ENCODE measurements around the gene FLCN.

The FLCN gene

DNA sequence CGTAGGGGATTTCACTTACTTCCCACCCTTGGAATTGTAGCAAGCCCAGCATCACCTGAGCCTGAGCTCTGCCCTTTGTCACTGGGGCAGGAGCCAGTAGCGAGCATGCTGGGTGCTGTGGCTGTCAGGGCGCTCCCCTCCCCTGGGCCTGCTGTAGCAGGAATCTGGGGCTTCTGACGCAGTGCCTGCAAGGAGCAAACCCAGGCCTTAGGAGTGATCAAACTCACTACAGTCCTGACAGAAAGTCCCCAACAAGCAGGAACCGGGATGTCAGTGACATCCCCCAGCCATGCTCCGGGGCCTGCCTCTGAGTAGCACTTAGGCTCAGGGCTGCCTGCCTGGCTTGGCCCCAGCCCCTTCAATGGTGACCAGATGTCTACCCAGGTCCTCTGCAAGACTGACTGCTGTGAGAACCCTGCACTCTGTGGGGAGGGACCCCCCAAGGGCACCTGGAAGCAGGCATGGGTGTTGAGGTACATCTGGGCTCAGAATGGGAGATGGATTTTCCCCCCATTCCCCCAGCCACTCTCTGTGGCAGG, 54.3 kb downstream of the FLCN start:
- no peak for DNase-seq

GRCh38 chr17:17181666-17182597, 55.0 kb downstream of the FLCN start:
- no peak for DNase-seq

DNA sequence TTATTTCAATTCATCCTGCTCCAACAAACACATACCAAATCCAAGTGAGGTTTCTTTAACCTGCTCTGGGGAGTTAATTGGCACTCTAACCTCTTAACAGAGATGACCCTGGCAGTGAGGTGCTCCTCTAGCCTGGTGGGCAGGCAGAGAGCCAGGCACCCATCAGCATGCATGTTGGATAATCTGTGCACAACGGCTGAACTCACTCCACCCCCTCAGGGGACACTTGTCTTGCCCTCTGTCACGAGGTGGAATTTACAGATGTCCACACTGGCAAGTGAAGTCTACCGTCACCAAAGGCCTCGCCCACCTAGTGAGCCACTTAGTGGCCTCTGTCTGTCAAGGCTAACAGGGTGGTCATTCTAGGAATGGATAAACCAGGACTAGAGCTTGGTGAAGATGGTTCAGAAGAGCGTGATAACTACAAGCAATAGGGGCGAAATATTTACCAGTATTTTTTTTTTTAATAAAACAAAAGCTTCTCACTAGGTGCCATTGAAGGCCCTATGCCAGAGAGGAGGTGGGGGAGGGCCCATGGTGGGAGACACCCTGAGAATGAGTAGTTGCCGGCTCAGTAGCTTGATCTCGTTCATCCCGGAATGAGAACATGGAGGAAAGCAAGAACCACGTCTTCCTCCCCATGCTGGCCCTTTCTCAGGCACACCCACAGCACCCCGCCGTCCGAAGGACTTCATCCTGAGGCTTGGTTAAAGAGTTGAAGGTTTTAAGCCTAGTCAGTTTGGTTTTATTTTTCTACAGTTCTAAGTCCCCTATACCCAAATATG, 56.0 kb downstream of the FLCN start:
- DNase-seq: no peak

- no peak for DNase-seq
Measured at GRCh38 chr17:17180141-17180603, 56.8 kb downstream of the FLCN start.

DNA sequence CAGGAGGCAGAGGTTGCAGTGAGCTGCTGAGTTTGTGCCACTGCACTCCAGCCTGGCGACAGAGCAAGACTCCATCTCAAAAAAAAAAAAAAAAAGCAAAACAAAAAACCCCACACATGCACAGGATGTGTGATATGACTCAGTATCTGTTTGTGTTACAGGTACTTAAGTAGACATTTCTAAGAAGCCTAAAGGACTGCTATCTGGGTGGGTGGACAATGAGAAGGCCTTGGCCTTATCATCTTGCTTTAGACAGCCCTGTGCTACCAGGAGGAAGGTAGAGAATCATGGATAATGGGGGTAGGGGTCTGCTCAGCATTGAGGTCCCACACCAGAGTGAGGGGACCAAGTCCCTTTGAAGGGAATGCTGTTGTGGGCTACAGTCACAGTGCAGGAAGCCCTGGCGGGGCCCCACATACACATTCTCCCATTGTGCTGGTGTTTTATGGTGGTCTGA, 57.6 kb downstream of the FLCN start:
- DNase-seq: no peak

GRCh38 chr17:17177176-17177575, 59.8 kb downstream of the FLCN start:
- DNase-seq: no peak

GRCh38 chr17:17176341-17176740, 60.6 kb downstream of the FLCN start:
- no peak for DNase-seq

DNA sequence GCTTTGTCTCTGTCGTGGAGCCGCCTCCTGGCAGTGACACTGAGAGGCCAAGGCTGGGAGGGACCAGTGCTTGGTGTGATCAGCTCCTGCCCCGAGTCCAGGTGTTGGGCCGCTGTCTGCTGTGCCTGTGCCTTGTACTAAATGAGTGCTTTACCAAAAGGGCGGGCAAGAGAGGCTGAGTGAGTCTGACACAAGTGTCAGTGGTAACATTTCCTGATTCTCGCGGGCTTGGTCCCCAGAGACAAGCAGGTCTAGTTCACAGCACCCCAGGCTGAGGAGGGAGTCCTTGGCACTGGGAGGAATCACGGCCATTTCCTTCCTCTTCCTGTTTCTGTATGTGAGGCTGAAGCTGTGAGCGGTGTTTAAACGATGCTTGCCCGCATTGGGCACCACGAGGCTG, 61.1 kb downstream of the FLCN start:
- DNase-seq: no peak

DNA sequence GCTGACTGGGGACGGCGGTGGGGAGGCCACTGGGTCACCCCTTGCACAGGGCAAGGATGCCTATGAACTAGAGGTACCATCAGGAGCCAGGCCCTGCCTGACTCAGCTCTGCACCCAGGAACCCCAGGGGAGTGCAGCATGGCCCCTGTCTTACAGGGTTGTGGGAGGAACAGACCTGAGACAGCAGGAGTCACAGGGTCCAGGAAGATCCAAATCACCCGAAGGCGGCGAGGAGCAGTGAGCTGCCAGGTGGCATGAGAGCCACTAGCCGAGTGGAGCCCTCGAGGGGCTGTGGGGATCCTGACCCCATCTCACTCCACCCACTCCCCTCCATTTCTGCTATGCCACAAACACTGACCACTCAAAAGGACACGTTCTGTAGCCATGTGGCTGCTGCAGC, 61.6 kb downstream of the FLCN start:
- DNase-seq: no peak

- DNase-seq: no peak
Measured at GRCh38 chr17:17173921-17174320, 63.0 kb downstream of the FLCN start.

DNA sequence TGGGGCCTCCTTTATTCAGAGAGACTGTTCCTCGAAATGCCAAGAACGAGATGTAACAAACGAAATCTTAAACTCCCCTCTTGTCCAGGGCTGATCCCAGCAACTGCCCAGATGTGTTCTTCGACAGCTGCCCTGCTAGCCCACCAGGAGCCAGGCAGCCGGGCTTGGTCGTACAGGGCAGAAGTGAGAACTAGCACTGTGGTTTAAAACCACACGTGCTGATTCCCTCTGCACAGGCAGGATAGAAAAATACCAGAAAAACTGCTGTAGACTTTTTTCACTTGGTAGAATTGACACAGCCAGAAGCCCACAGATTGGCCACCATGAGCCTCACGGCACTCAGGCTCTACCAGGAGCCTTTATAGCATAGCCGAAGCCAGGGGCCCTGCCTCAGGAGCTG, 64.0 kb downstream of the FLCN start:
- no peak for DNase-seq

DNA sequence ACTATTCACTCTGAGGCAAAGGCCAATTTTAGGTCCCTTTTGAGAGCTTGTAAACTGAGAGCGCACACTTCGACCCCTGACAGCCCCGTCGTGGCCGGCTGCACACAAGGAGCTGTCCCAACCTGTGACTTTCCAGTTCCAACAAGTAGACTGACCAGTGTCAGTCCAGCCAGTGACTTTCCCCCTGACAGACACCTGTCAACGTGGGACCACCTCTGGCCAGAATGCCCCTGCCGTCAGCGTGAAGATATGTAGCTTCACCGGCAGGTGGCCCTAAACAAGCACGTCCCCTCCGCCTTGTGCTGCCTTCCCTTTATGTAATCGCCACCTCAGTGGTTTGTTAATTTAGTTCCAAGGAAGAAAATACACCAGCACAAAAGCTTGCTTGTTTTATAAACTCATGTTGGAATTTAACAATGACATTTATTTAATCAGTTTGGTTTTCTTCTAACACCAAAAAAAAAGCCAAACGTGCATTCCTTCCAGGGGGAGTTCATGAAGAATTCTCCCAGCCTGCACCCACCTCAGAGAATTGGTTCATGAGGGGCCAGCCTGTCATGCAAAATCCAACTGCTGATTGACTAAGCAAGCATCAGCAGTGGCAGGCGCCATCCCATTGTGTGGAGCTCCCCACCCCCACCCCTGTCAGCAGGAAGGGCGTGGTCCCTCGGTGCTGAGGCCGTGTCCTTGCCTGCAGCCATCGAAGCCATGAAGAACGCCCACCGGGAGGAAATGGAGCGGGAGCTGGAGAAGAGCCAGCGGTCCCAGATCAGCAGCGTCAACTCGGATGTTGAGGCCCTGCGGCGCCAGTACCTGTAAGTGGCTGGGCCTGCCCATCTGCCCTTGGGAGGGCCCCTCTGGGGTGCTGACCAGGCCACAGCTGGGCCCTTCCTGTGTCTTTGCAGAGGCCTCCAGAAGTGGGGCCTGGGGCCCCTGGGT, 64.7 kb downstream of the FLCN start:
- peak; percentile 39 for DNase-seq

DNA sequence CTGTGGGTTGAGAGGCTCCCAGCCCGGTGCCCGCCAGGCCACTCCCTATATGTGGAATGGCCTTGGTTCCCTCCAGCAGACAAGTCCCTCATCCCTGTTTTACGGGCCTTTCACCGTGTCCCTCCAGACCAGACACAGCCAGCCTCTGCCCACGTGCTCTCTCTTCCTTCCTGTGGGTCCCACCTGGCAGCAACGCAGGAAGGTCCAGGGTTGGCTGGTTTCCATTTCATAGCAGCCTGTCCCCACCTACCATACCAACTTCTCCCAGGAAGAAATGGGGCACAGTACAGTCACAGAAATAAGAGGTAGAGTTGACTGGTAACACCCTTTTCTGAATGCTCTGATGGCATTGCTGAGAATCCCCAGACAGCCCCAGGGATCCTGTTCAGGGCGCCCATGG, 65.8 kb downstream of the FLCN start:
- DNase-seq: no peak

GRCh38 chr17:17170346-17170985, 66.5 kb downstream of the FLCN start:
- DNase-seq: no peak

DNA sequence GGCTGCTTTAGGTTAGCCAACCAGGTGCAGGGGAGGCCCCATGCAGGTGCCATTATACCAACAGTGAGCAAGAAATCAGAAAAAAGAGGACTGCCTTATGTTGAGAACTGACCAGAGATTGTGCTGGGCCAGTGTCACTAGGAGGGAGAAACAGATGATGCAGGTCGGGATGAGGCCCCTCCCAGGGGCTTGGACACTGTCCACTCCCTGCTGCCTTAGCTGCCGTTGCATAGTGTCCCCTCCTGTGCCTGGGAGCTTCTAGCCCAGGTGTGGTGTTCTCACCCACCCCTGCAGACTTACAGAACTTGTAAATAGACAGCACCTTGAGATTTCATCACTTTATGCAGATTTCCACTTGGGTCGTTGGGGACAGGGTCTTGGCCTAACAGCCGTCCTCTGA, 67.6 kb downstream of the FLCN start:
- no peak for DNase-seq

DNA sequence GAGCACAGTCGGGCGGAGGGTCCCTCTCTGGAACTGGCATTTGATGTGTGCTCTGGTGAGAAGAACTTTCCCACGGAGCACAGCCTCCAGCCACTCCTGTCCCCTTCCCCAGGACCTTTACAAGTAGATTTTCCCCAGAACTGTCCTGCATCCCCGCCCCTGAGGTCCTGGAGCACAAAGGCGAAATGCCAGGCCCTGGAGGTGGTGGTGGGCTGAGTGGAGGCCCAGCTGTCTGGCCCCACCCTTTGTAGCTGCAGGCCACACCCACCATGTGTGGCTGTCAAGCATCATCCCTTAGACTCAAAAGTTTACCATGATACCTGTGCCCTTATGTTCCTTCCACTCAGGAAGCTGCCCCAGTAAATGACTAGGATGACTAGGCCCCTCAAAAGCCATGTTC, 68.6 kb downstream of the FLCN start:
- DNase-seq: no peak

DNA sequence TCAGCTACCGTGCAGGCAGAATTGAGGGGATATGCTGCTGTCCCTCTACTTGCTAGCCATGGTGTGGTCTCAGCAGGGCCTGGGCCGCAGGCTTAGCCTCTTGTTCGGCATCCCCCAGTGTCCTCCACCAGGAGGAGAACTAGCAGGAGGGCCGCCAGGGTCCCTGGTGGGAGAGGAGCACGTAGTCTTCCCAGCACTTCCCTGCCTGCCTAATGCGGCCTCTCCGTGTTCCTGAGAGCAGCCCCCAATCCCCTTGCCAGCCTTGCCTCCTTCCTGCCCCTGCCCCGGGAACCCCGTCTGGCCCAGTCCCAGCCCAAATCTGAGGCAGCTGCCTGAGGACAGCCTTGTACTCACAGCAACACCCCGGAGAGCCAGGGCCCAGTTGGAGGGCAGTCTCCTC, 69.0 kb downstream of the FLCN start:
- DNase-seq: no peak

- no peak for DNase-seq
Measured at GRCh38 chr17:17167356-17167755, 69.6 kb downstream of the FLCN start.

GRCh38 chr17:17166446-17166845, 70.5 kb downstream of the FLCN start:
- DNase-seq: no peak

- DNase-seq: no peak
Measured at GRCh38 chr17:17165666-17166308, 71.2 kb downstream of the FLCN start.

DNA sequence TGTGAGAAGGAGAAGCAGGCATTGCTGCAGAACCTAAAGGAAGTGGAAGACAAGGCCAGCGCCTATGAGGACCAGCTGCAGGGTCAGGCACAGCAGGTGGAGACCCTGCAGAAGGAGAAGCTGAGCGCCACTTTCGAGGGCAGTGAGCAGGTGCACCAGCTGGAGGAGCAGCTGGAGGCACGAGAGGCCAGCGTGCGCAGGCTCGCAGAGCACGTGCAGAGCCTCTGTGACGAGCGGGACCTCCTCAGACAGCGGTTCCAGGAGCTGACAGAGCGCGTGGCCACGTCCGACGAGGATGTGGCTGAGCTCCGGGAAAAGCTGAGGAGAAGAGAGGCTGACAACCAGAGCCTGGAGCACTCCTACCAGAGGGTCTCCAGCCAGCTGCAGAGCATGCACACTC, 72.3 kb downstream of the FLCN start:
- DNase-seq: no peak

Measured in hematopoietic multipotent progenitor cell treated with erythropoietin and hydrocortisone succinate and interleukin-3 and kit ligand, for 6 days (in vitro differentiated cells).